Heart left ventricle (tissue), 16 donors: ENCODE results near the gene ADCY1. TPM values are rescaled to one million over a fixed set of nuclear protein-coding genes. Genes with fewer than 3 reads are reported as not detected.

Experiments
- ATAC-seq, 4 donors: fragments of 200-7000 bp; cut with Tn5 transposase; one replicate each; pipeline ENCODE4 v1.9.1; 2020 to 2022; ENCODE audit warnings: moderate library complexity in 4 of 4, mild to moderate bottlenecking in 3 of 4, moderate number of reproducible peaks in 1 of 4
- DNase-seq, 5 donors: peaks; one replicate each; pipeline ENCODE4 v3.0.0-alpha.2; 2020
- H3K27ac ChIP-seq, 12 donors: fragments of 200-600 bp; sonication (generic) in 4 of 12; one replicate each; pipeline versions ENCODE4 v1.5.0 to v1.8.0; 2016 to 2022; ENCODE audit warnings: mild to moderate bottlenecking in 2 of 12
- H3K27me3 ChIP-seq, 9 donors: fragments of 200-600 bp; sonication (generic) in 2 of 9; one replicate each; pipeline versions ENCODE4 v1.5.1 to v1.8.0; 2016 to 2022; ENCODE audit warnings: mild to moderate bottlenecking in 3 of 9
- H3K36me3 ChIP-seq, 9 donors: fragments of 200-600 bp; sonication (generic) in 2 of 9; one replicate each; pipeline versions ENCODE4 v1.5.0 to v1.8.0; 2018 to 2022; ENCODE audit warnings: mild to moderate bottlenecking in 2 of 9
- H3K4me1 ChIP-seq, 12 donors: fragments of 200-600 bp; sonication (generic) in 4 of 12; one replicate each; pipeline versions ENCODE4 v1.5.0 to v1.8.0; 2016 to 2022; ENCODE audit warnings: mild to moderate bottlenecking in 3 of 12
- H3K4me3 ChIP-seq, 12 donors: fragments of 200-600 bp; sonication (generic) in 4 of 12; one replicate each; pipeline versions ENCODE4 v1.5.0 to v1.8.0; 2017 to 2022; ENCODE audit warnings: mild to moderate bottlenecking in 9 of 12, moderate library complexity in 4 of 12
- H3K9me3 ChIP-seq, 12 donors: fragments of 200-600 bp; sonication (generic) in 4 of 12; one replicate each; pipeline versions ENCODE4 v1.5.0 to v1.8.0; 2016 to 2022; ENCODE audit warnings: mild to moderate bottlenecking in 1 of 12
- POLR2A ChIP-seq, 2 donors: fragments of 450-650 bp; IDR thresholded peaks; one replicate each; pipeline ENCODE4 v1.6.1; 2017; ENCODE audit warnings: antibody characterized with exemption in 2 of 2, mild to moderate bottlenecking in 2 of 2, moderate library complexity in 2 of 2
- WGBS, 4 donors: extraction: QIAGEN DNeasy Blood & Tissue Kit in 2 of 4; methylation state at CpG; one replicate each; pipeline versions ENCODE4 v1.1.5 to v1.1.7; 2013 to 2018; 5-methylcytosine and 5-hydroxymethylcytosine counted together
- intact Hi-C, 10 donors: fragments of 100-400 bp; cut with DNase I; formaldehyde crosslinking; loops; one replicate each; pipeline versions ENCODE4 v1.11.1 to v1.14.2; 2022
- polyA plus RNA-seq, 2 donors: library from polyadenylated mRNA; stranded (reverse); fragments of 200-250 nt; gene quantifications; one replicate each; pipeline ENCODE4 v1.2.3, GENCODE V29; 2013
- total RNA-seq, 9 donors: library from RNA; depleted of rRNA in 2 of 9; stranded (reverse); fragments of >200 nt in 2 of 9; fragmentation: NEBNext Ultra II Directional in 3 of 9; extraction: Animal tissue kit (Norgen Biotek cat#: 25700) in 3 of 9; gene quantifications; one replicate each; pipeline versions ENCODE4 v1.1.0 to v1.2.4, GENCODE V29; 2016 to 2023
- TF ChIP-seq, protein P1 (sequence below), 12 donors: fragments of 200-600 bp; sonication (generic) in 4 of 12; IDR thresholded peaks; one replicate each; pipeline versions ENCODE4 v1.5.0 to v1.8.0; 2018 to 2022; ENCODE audit warnings: antibody characterized with exemption in 12 of 12, mild to moderate bottlenecking in 5 of 12
- donor health status: ischemic (EF 13 %, LVEDD 7.1; RV severe dilation, severe dysfunction).
- donor health status: healthy with polysubstance abuse.
- donor health status: DM: no; HTN: yes; CAD: no.
- donor health status: DM: no; HTN: no; CAD: no.
- donor health status: ischemic (EF 25% LVEDD 6.9; RV normal size, moderate dysfunction).
- donor health status: ischemic (EF 25% LVEDD 5.7; RV mildly dilated, moderate dysfunction).
- donor health status: healthy.
- donor health status: DM: yes; HTN: yes; CAD: no.
- donor health status: ischemic (EF 35%, LVEDD 5.7; RV mildly dilated, moderate dysfunction).
- donor health status: nonischemic (EF 11% LVEDD 7.7; RV severe dilation, severe dysfunction).
- donor health status: DM: yes; HTN: yes; CAD: no.
- donor health status: PGD.
- donor health status: ischemic (EF 29% LVEDD 5.4; RV normal size, mild dysfunction).
- donor health status: nonischemic (EF 23%, LVEDD 6.1; RV moderate dilation, normal function).

Gene ADCY1
- total and polyA plus RNA-seq, 11 donors, result 0.73 to 10.8 (median 3.6) TPM

DNA sequence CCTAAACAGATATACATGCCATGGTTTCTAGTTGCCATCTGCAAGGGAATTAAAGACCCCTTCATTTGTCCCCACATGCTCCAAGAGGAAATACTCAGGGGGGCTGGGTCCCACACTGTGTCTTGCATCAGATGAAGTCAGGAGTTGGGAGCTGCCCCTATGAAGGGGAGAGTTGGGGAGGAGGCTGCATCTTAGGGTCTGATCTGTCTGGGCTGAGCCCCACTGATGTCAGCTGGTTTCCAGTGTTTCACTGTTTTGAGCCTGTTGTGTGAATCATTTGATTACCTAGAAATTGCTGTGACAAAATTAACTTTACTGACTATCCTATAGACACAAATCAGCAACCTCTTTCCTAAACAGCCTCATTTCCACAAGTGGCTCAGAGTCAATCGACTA lies 4.9 kb upstream of the ADCY1 start:
- peaks cover 0 to 20% (median 11%) of the 10 kb centered on the region in 12 donors for H3K4me1 ChIP-seq
- H3K4me3 ChIP-seq, result no peak overlapping the region
- WGBS, 4 donors, result 82 to 94% (median 87%) methylated on average over 1 of the region's 1 CpG
- no peaks in the 10 kb centered on the region for H3K9me3 ChIP-seq
- ATAC-seq (no peak), DNase-seq (no peak)
- H3K27ac ChIP-seq, result no peak overlapping the region
- H3K36me3 ChIP-seq, result no peaks in the 10 kb centered on the region
- TF ChIP-seq, protein P1, sequence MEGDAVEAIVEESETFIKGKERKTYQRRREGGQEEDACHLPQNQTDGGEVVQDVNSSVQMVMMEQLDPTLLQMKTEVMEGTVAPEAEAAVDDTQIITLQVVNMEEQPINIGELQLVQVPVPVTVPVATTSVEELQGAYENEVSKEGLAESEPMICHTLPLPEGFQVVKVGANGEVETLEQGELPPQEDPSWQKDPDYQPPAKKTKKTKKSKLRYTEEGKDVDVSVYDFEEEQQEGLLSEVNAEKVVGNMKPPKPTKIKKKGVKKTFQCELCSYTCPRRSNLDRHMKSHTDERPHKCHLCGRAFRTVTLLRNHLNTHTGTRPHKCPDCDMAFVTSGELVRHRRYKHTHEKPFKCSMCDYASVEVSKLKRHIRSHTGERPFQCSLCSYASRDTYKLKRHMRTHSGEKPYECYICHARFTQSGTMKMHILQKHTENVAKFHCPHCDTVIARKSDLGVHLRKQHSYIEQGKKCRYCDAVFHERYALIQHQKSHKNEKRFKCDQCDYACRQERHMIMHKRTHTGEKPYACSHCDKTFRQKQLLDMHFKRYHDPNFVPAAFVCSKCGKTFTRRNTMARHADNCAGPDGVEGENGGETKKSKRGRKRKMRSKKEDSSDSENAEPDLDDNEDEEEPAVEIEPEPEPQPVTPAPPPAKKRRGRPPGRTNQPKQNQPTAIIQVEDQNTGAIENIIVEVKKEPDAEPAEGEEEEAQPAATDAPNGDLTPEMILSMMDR (IDR thresholded peaks at IDR 0.05), result no peak
- no peak for TF ChIP-seq POLR2A (IDR thresholded peaks at IDR 0.05)
- H3K27me3 ChIP-seq, result peaks cover 0 to 13% (median 0%) of the 10 kb centered on the region in 9 donors
- intact Hi-C loops, result loop anchor here in 1 of 10 donors (10.0 kb wide), 1 partner anchor 414 kb away; the partner anchor contains the start of gene RAMP3

DNA sequence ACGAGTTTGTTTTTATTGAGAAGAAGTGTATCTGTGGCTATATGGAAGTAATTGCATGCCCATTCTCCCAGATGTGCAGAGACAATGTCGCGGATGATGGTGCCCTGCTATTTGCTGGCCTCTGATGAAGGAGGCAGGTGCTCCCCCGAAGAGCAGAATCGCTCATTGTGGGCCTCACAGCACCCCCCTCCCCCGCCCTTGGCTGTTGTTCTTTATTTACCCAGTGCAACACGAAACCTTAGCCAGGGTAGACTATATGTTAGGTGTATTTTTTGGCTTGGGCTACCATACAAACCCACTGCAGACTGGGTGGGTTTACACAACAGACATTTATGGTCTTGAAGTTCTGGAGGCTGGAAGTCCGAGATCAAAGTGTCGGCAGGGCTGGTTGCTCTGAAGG lies 3.4 kb upstream of the ADCY1 start:
- intact Hi-C loops, result no loop called here
- H3K27me3 ChIP-seq, result peaks cover 0 to 26% (median 10%) of the 10 kb centered on the region in 9 donors
- TF ChIP-seq, protein P1 (IDR thresholded peaks at IDR 0.05), result no peak
- TF ChIP-seq POLR2A (IDR thresholded peaks at IDR 0.05), result no peak
- H3K4me3 ChIP-seq, result no peak overlapping the region
- no peaks in the 10 kb centered on the region for H3K9me3 ChIP-seq
- H3K36me3 ChIP-seq, result no peaks in the 10 kb centered on the region
- ATAC-seq (no peak), DNase-seq (no peak)
- H3K4me1 ChIP-seq, result peaks cover 0 to 17% (median 10%) of the 10 kb centered on the region in 12 donors
- 88 to 96% (median 92%) methylated on average over 9 of the region's 9 CpGs for WGBS, 4 donors
- no peak overlapping the region for H3K27ac ChIP-seq

DNA sequence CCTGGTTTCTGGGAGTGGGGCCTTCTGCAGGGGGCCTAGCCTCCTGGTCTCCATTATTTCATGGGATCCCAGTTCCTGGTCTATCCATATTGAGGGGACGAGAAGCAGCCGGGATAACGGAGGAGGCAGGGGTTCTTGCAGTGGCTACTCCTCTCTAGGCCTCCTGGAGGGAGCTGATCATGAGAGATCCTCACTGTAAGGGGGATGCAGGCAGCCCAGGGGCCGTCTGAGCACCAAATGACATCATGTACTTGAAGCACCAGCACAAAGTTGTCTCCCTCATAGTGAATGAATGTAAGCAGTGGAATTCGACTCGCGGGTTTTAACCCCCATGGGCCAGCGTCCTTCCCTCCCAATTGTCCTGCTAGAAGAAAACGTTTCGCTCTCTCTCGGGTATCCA lies 964 bp upstream of the ADCY1 start:
- Histone ChIP-seq H3K27ac (no peak overlapping the region), H3K4me3 (no peak overlapping the region), H3K4me1 (peaks cover 0 to 21% (median 9%) of the 10 kb centered on the region in 12 donors), H3K9me3 (no peaks in the 10 kb centered on the region), H3K36me3 (no peaks in the 10 kb centered on the region), H3K27me3 (peaks cover 0 to 45% (median 19%) of the 10 kb centered on the region in 9 donors)
- peak in 1 of 5 donors; percentile 35 for DNase-seq
- intact Hi-C loops, result no loop called here
- TF ChIP-seq, protein P1 (IDR thresholded peaks at IDR 0.05), result no peak
- TF ChIP-seq POLR2A (IDR thresholded peaks at IDR 0.05), result no peak
- 62 to 77% (median 66%) methylated on average over 11 of the region's 11 CpGs for WGBS, 4 donors
- no peak for ATAC-seq

DNA sequence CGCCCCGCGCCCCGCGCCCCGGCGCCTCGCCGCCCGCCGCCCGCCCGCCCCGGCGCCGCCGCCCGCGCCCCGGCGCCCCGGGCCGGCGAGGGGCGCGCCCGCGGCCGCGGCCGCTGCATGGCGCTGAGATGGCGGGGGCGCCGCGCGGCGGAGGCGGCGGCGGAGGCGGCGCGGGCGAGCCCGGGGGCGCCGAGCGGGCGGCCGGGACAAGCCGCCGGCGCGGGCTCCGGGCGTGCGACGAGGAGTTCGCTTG lies 174 bp downstream of the ADCY1 start:
- WGBS, 4 donors, result 1% methylated on average over 45 to 60 of the region's 60 CpGs; no CpG with 5 or more reads in 1 of the 4 donors
- Histone ChIP-seq H3K4me1 (peaks cover 0 to 21% (median 9%) of the 10 kb centered on the region in 12 donors), H3K27ac (no peak overlapping the region), H3K4me3 (peak overlapping the region; percentile 49 to 84 (median 63)), H3K9me3 (no peaks in the 10 kb centered on the region), H3K36me3 (no peaks in the 10 kb centered on the region), H3K27me3 (peaks cover 0 to 45% (median 19%) of the 10 kb centered on the region in 9 donors)
- intact Hi-C loops, result no loop called here
- ATAC-seq (no peak), DNase-seq (no peak)
- TF ChIP-seq, protein P1 (IDR thresholded peaks at IDR 0.05), result no peak
- TF ChIP-seq POLR2A (IDR thresholded peaks at IDR 0.05), result no peak
